Measurements from ENCODE around the gene PROB1.
"Not testable (repeated sequence)": the region's sequence is repeated elsewhere in the genome, so short reads cannot be mapped to it uniquely, and the experiment has no call there.

The PROB1 gene

DNA sequence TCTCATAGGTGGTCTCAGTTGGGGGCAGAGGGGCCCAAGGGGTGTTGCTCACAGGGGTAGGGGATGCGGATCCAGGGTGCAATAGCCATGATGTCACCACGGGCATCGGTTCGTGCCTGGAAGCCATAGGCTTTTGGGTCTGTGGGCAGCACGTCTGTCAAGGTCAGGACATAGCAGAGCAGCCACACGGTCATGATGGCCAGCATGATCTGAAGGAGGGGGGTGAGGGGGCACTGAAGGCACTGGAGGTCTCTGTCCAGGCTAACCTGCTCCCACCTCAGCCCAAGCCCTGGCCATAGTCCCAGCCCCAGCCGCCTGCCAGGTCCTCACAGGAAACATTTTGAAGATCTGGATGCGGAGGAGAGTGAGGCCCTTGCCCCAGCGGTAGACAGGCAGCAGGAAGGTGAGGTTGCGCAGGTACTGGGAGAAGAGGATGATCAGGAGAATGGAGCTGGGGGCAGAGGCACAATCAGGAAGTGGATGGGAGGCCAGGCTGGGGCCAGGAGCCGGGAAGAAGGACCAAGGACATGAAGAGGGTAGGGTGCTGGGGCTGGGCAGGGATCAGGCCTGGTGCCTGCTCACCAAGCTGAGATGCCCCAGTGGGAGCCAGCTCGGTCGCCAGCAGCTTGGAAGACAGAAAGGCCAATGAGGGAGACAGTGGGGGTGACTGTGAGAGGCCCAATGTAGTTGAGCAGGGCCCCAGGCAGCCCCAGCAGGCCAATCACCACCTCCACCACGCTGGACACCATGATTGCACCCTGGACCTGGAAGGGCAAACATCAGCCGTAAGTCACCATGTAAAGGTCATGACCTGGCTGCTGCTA is 15.1 kb downstream of the PROB1 start:
- no peak for DNase-seq (ENCODE audit: low read depth in 2 of 2)

DNA sequence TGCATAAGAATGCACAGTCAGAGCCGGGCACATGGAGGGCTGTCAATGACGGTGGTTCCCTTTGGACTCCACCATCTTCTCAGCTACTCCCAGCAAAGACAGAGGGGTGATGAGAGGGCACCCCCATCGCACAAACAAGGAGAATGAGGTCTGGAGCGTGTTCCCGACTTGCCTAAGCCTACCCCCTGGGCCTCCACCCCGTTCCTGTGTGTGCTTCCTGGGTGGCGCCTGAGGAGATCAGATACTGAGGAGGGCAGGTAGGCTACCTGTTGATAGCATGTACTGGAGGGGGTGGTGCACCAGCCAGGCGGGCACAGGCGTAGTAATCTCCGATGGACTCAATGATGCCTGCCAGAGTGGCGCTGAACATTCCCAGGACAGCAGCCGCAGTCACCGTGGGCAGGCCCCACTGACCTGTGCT is 16.0 kb downstream of the PROB1 start:
- DNase-seq (ENCODE audit: low read depth in 2 of 2), result no peak

DNA sequence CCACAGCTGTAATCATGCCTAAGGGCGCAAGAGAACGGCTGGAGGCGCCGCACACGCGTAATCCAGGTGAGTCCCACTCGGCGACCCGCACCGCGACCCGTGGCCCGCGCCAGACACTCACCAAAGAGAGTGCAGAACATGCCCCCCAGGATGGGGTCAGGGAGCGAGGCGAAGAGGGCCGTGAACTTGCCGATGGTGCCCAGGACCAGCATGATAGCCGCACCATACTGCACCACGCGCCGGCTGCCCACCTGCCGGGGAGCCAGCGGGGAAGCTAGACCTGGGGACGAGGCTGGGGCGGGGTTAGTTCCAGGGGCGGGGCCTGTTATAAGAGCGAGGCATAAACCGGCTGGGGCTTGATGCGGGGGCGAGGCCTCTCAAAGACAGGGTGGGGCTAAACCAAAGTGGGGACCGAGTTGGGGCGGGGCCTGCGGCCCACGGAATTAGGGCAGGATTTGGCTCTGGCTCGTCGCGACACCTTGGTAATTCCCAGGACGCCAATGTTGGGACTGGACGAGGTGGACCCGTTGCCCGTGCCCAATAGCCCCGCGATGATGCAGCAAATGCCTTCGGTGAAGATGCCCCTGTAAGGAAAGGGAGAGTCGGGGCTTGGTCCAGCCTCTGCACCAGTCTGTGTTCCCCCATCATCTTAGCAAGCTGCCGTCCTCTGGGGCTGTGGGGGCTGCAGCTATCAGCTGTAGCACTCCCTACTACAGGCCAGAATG is 16.6 kb downstream of the PROB1 start:
- no peak for DNase-seq (ENCODE audit: low read depth in 2 of 2)

DNA sequence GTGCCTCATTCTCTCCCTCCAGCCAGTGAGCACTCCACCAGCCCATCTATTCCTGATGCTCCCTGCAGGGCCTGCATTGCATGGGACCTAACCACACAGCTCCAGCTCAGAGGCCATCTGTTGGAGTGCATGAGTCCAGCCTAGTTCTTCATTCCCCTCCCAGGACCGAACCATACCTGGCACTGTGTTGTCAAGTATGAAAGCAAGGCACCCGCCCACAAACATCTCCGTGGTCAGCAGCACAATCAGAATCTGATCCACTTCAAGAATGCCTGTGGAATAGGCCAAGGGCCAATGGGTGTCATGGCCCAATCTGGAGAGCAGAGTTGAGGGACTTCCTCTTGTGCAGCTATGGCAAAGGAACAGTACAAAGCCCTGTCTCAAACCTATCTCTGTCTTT is 17.7 kb downstream of the PROB1 start:
- DNase-seq (ENCODE audit: low read depth in 2 of 2), result no peak

DNA sequence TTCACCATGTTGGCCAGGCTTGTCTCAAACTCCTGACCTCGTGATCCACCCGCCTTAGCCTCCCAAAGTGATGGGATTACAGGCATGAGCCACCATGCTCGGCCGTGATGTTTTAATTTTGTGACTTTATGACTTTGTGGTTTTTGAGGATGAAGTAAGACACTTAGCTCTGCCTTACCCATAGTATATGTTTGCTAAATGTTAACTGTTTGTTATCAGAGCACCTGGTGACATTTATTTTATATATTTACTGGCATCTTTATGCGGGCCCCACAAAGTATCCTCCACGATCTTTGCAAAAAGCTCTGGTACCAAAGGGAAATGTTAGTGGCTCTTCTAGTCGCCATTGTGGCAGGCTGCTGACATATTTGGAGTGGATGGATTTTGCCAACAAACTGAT is 18.5 kb downstream of the PROB1 start:
- no peak for DNase-seq (ENCODE audit: low read depth in 2 of 2)

DNA sequence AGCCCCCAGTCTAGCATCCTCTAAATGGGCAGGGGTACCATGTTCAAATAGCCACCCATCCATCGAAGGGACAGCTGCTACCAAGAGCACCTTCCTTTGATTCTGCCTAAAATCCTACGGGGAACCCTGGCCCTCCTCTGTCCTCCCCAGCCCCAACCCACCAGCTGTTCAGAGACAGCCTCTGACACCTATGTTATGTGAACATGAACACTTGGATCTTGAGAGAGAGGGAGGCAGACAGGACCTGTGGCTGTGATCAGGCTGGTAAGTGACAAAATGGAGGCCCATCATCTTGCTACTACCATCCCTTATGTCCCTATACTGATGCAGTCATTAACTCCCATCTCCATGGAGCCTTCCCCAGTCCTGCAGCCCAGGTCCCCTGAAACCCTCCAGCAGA is 20.0 kb downstream of the PROB1 start:
- no peak for DNase-seq (ENCODE audit: low read depth in 2 of 2)

DNA sequence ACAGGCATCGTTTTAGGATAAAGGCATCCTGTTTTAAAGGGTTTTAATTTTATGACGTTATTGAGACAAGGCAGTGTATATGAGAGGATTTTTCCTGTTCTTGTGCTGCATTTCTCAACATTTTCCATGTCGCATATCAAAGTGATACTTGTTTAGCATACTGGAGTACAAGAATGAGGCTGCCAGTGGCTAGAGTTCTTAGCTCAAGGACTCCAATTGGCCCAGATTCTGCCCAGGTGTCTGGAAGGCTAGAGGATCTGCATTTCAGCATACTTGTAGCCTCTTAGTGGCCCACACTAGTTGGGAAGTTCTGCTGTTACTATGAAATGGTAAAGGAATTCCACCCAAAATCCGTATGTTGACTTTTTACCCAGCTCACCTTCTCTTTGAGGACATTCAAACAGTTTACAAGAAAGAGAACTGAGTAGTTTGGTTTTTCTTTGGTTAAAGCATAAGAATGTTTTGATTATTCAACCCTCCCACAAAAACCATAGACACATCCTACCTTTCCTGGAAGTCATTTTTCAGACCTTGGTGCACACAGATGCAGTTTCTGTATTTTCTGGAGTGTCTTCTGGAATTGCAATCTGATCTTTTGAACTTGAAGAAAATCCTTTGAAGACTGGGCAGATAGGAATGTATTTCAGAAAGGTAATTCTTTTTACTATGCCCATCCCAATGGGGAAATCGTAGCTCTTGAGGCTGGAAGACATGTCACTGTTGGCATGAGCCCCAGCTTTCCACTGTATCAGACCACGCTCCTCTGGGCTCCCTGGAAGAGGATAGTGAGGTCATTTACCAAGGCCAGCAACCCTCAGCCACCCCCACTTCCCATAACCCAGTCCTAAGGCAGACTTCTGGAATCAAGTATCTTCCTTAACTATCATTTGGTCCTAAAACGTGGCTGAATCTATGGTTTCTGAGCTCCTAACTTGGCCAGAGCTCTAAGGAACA is 23.1 kb downstream of the PROB1 start:
- DNase-seq (ENCODE audit: low read depth in 2 of 2), result no peak

DNA sequence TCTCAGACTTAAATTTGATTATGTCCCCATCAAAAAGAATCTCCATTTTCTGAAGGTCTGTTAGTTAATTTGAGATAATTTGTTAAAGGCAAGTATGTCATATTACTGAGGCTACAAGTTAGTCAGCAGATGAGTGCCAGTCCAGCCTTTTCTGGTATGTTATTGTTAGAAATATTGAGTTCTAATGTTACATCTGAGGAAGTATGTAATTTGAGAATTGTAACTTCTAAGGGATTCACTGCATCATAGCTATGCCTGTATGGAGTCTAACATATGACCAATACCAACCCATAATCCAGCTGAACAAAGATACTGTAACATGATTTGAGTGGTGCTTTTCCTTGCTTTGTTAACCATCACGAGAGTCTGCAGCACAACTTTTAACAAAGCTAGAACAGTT is 25.7 kb downstream of the PROB1 start:
- no peak for DNase-seq (ENCODE audit: low read depth in 2 of 2)

DNA sequence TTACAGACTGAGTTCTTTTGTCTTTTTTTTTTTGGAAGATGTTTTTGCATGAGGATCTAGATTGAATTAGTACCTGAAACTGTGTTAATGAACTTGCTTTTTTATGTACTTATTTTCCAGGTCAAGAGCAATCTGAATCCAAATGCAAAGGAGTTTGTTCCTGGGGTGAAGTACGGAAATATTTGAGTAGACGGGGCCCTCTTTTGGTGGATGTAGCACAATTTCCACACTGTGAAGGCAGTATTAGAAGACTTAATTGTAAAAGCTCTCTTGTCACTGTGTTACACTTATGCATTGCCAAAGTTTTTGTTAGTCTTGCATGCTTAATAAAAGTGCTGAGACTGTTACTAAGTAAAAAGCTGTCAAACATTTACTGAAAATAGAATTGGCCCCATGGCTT is 26.3 kb downstream of the PROB1 start:
- DNase-seq (ENCODE audit: low read depth in 2 of 2), result no peak

DNA sequence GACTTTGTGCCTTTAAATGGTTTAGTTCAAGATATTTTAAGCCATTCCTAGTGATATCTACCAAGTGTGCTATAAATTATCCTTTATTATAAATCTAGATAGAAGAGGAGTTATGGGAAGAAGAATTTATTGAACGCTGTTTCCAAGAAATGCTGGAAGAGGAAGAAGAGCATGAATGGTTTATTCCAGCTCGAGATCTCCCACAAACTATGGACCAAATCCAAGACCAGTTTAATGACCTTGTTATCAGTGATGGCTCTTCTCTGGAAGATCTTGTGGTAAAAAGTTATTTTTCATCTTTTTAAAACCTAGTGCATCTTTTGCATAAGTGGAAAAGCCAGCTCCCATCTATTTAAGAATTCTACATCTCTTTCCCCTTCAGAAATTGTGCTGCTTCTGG is 30.4 kb downstream of the PROB1 start:
- no peak for DNase-seq (ENCODE audit: low read depth in 2 of 2)

DNA sequence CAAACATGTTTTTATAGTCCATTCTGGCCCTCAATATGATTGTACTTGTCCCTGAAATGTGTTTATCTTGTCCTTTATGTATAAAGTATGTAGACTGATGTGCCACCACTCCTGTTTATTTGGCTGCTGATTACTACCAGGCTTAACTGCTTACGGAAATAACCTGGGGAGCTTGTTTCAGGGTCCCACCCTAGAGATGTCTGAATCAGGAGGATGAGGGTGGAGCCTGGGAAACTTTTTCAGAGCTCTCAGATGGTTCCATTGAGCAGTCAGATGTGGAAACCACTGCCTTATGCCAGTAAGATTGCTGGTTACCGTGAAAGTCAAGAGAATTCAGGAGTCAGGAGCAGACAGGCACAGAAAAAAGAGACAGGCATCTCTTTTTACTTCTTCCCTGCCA is 31.0 kb downstream of the PROB1 start:
- DNase-seq (ENCODE audit: low read depth in 2 of 2), result no peak

DNA sequence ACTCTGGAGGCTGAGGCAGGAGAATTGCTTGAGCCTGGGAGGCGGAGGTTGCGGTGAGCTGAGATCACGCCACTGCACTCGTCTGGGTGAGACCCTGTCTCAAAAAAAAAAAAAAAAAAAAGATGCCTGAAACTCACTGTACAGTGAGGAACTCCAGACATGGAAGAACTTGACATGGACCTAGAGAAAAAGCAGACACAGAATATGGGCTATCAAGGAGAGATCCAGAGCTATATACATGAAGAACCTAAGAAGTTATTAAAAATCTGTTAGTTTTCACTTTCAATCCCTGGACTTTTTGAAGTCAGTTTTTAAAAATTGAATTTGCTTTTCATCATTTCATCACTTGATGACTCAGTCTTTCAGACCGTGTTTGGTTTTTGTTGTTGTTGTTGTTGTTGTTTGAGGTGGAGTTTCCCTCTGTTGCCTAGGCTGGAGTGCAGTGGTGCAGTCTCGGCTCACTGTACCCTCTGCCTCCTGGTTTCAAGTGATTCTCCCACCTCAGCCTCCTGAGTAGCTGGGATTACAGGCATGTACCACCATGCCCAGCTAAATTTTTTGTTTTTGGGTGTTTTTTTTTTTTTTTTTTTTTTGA is 33.0 kb downstream of the PROB1 start:
- DNase-seq (ENCODE audit: low read depth in 2 of 2), result no peak

DNA sequence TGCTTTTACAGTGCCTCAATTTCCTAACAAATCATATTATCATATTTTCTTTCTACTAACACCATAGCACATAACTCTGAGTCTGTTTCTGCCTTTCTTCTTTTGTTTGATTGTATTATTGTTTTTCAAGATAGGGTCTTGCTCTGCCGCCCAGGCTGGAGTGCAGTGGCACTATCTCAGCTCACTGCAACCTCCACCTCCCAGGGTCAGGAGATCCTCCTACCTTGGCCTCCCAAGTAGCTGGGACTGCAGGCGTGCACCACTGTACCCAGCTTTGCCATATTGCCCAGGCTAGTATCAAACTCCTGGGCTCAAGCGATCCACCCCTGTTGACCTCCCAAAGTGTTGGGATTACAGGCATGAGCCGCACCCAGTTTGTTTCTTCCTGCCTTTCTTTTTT is 34.5 kb downstream of the PROB1 start:
- DNase-seq (ENCODE audit: low read depth in 2 of 2), result no peak

DNA sequence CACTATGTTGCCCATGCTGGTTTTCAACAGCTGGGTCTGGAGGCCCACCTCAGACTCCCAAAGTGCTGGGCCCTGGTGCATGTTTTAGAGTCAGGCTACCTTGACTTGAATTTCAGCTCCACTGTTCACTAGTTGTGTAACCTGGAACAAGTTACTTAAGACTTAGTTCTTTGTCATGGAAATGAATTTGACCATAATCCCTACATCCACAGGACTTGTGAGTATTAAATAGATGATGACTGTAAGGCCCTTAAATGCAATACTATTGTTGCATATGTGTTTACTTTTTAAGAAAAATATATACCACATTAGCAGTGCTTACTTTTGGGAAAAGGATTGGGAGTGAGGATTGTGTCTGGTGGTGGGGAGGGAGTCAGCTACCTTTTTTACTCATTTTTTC is 36.8 kb downstream of the PROB1 start:
- DNase-seq (ENCODE audit: low read depth in 2 of 2), result no peak

DNA sequence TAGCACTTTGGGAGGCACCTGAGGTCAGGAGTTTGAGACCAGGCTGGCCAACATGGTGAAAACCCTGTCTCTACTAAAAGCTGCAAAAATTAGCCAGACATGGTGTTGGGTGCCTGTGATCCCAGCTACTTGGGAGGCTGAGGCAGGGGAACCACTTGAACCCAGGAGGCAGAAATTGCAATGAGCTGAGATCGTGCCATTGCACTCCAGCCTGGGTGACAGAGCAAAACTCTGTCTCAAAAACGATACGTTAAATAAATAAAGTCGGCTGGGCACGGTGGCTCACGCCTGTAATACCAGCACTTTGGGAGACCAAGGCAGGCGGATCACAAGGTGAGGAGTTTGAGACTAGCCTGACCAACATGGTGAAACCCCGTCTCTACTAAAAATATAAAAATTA is 39.0 kb downstream of the PROB1 start:
- not testable (repeated sequence) for DNase-seq (ENCODE audit: low read depth in 2 of 2)

DNA sequence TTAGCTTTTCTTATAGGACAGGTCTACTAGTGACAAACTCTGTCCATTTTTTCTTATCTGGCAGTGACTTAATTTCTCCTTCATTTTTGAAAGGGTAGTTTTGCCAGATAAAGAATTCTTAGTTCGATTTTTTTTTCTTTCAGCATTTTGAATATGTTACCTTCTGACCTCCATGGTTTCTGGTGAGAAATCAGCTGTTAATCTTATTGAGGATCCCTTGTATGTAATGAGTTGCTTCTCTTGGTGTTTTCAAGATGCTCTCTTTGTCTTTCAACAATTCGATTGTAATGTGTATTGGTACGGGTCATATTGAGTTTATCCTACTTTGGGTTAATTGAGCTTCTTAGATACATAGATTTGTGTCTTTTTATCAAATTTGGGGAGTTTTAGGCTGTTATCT is 40.7 kb downstream of the PROB1 start:
- DNase-seq (ENCODE audit: low read depth in 2 of 2), result no peak

DNA sequence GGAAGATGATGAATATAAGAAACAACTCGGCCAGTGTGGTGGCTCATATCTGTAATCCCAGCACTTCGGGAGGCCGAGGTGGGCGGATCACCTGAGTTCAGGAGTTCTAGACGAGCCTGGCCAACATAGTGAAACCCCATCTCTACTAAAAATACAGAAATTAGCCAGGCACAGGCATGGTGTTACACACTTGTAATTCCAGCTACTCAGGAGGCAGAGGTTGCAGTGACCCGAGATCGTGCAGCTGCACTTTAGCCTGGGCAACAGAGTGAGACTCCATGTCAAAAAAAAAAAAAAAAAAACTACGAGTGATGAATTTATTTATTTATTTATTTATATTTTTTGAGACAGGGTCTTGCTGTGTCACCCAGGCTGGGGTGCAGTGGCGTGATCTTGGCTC is 47.0 kb downstream of the PROB1 start:
- not testable (repeated sequence) for DNase-seq (ENCODE audit: low read depth in 2 of 2)

DNA sequence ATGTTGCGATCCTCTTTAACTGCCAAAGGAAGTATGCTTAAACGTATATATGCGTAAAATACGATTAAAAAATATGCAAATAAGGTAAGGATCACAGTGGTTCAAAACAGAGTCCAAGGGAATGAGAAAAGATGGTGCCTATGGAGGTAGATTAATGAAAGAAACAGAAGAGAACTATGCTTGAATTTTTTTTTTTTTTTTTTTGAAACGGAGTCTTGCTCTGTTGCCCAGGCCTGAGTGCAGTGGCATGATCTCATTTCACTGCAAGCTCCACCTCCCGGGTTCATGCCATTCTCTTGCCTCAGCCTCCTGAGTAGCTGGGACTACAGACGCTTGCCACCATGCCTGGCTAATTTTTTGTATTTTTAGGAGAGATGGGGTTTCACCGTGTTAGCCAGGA is 49.5 kb downstream of the PROB1 start:
- DNase-seq (ENCODE audit: low read depth in 2 of 2), result not testable (repeated sequence)

DNA sequence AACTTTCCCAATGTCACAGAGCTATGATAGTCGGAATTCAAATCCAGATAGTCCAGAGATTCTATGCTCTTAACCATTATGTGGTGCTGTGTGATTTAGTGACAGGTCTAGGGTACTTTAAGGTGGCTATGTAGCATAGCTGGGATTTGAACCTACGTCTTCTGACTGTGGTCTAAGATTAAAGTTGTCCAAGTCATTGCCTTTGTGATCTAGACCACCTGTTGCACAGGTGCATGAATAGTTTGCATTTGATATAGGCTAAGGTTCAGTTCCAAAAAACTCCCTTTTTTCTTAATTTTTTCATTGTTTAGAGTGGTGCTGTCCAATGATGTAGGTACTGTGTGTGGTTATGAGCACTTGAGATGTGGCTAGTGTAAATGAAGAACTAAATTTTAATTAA is 50.7 kb downstream of the PROB1 start:
- DNase-seq (ENCODE audit: low read depth in 2 of 2), result no peak

DNA sequence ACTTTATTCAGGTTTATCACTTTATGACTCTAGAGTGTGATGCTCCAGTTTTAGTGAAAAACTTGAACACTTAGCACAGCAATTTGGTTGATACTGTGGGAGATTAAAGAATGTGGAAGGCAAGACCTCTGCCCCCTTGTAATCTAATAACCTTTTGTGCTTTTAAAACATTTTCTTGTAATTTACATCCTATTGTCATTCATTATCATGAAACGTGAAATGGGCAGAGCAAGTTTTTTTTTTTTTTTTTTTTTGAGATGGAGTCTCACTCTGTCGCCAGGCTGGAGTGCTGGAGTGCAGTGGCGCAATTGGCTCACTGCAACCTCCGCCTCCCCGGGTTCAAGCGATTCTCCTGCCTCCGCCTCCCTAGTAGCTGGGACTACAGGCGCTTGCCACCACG is 51.4 kb downstream of the PROB1 start:
- no peak for DNase-seq (ENCODE audit: low read depth in 2 of 2)

DNA sequence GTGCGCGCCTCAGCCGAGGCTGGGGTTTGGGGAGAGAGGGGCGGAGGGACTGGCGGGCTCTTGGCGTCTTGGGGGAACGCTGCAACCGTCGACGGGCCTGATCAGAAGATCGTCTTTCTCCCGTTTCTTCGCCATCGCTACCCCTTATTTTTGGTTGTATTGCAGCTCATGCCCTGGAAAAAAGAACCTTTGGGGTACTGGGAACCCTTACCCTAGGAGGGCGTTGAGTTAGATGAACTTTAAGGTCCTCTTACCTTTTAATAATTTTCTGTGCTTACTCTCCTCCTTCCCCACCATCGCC is 52.5 kb downstream of the PROB1 start:
- peak in 1 of 2 donors; percentile 79 for DNase-seq (ENCODE audit: low read depth in 2 of 2)
